GM19467 (cell line): Measurements from ENCODE around the gene NUP62.
"Not testable (repeated sequence)": the region's sequence is repeated elsewhere in the genome, so short reads cannot be mapped to it uniquely, and the experiment has no call there.

Source experiments
- ATAC-seq: cut with Tn5 transposase; IDR thresholded peaks from one replicate; pipeline ENCODE4 v1.9.1; 2021; ENCODE audit warnings: mild to moderate bottlenecking, moderate library complexity; ENCODE audit not compliant: unreplicated experiment

NUP62 gene, protein sequence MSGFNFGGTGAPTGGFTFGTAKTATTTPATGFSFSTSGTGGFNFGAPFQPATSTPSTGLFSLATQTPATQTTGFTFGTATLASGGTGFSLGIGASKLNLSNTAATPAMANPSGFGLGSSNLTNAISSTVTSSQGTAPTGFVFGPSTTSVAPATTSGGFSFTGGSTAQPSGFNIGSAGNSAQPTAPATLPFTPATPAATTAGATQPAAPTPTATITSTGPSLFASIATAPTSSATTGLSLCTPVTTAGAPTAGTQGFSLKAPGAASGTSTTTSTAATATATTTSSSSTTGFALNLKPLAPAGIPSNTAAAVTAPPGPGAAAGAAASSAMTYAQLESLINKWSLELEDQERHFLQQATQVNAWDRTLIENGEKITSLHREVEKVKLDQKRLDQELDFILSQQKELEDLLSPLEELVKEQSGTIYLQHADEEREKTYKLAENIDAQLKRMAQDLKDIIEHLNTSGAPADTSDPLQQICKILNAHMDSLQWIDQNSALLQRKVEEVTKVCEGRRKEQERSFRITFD

DNA sequence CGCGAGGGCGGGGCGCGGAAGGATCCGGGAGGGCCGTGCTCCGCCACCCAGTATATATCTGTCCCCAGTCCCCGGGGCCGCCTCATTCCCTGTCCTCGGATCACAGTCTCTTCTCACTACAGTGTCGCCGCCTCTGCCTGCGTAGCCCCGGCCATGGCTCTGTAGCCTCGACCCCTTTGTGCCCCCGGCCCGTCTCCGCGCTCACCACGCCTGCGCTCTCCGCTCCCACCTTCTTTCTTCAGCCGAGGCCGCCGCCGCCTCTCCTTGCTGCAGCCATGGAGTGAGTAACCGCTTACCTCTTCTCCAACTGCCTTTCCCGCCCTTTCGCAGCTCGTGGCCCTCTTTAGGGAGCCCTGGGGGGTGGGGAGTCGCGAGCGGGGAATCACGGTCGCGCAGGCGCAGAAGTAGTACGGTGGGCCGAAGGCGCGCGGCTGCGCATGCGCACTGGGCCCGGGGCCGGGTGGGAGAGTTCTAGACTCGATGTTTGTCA, at the start of gene NUP62, which contains the start of gene ATF5:
Gene NUP62 (minus strand): TSS at position 384 of the 490 bp plus-strand sequence. CDS start 19,697 bp downstream, outside the sequence.
Gene ATF5 (plus strand): TSS at position 85 of the 490 bp plus-strand sequence. CDS start 1,646 bp downstream, outside the sequence.
- ATAC-seq: peak; percentile 45

DNA sequence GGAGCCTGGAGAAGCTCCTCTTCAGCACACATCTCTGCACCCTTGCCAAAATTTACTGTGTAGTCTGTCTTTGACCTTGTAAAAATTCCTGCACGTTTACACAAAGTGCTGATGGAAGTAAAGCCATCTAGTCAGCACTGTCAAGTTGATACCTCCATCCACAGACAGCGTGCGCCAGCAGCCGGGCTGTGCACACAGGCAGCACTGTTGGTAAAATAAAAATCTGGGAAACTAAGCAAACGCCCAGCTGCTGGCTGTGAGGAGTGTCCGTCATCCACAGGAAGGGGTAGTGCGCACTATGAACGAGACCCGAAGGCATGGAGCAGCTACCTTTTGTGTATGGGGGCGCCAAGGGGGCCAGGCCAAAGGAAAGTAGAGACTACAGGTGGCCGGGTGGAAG, 49.0 kb upstream of the NUP62 start:
- no peak for ATAC-seq

DNA sequence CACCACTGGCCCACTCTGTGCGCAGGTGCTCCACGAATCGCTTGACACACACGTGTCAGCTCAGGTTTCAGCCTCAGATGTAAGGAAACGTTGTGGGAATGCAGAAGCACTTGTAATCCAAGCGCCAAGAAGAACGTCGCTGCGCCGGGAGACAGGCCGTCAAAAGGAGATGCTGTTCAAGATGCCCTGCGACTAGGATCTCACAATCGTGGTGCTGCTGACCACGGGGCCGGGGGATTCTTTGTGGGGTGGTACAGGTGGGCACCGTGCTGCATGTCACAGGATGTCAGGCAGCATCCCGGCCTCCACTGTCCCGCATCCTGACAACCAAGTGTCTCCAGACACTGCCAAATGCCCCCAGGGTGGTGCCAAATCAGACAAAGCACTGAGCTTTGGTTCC, 48.6 kb upstream of the NUP62 start:
- ATAC-seq: no peak

DNA sequence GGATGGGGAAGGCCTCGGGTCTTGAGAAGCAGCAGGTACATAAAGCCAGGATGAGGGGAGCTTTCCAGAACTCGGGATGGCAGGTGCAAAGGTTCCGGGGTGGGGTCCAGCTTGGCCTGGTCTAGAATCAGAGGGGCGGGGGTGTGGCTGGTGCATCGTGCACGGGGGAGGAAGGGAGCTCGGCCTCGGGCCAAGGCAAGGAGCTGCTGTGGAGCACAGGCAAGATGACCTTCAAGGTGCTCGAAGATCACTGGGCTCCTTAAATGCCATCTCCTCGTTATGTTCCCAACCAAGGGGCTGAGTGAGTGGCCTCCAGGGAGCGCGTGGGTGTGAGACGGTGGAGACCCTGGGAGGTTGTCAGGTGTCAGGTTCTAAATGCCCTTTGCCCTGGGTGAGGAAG, 47.8 kb upstream of the NUP62 start:
- ATAC-seq: no peak

DNA sequence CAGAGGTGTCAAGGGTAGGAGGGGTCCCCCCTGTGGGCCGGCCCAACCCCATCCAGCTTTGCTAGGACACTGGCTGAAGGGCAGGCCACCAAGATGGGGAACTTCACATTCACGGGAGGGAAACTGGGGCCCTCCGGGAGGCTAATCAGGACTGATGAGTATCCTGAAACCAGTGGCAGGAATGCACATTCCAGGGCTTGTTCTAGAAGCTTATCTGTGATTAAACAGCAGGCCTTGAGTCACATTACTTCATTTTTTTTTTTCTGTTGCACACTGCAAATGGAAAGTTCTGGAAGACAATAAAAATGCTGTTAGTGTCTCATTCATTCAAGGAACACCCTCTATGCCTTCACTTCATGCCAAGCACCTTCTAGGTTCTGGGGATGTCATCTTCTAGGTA, 47.2 kb upstream of the NUP62 start:
- ATAC-seq: no peak

DNA sequence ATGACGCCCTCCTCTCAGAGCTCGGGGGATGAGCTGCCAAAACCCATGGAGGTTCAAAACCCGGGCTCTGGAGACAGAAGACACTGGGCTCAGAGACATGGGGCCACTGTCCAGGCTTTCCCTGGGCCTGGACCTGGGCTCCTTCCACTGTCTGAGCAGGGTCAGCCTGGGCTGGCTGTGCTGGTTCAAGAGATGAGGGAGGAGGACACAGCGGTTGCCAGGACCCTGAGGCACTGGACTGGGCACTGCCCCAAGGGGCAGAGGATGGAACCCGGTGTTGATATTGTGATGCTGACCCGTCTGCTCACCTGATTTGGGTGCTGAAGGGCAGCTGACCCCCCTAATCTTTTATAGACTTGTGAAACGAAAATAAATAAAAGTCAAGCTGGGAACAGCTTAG, 45.7 kb upstream of the NUP62 start:
- ATAC-seq: no peak

DNA sequence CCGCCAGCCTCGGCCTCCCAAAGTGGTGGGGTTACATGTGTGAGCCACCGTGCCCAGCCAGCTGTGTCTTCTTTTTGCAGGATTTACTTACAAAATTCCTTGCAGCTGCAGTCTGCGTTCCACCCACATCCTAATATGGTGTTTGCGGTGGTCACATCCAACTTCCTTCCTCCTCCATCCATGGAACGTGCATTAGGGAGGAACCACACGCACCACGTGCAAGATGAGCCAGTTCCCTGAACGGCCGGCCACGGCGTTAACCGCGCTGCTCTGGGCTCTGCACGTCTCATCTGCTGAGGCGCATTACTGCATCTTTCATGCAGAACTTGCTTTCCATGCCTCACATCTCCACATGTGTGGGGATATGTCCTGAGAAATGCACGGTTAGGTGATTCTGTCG, 44.7 kb upstream of the NUP62 start:
- ATAC-seq: no peak

DNA sequence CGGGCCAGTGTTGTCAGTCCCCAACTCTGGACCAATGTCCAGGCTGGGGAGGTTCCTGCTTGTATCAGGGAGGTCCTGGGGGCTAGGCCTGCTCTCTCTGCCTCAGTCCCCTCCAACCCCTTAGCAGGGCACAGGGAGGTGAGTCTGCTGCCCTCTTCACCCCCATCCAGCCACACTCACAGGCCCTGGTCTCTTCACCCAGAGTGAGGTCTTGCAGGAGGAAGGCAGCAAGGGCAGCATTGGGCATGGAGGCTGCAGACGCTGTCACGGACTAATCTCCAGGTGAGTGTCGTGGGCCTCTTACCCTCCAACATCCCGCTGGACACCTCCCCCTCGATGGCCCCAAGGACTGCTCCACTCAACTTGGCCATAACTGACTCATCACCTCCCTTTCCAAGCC, 43.5 kb upstream of the NUP62 start:
- no peak for ATAC-seq

DNA sequence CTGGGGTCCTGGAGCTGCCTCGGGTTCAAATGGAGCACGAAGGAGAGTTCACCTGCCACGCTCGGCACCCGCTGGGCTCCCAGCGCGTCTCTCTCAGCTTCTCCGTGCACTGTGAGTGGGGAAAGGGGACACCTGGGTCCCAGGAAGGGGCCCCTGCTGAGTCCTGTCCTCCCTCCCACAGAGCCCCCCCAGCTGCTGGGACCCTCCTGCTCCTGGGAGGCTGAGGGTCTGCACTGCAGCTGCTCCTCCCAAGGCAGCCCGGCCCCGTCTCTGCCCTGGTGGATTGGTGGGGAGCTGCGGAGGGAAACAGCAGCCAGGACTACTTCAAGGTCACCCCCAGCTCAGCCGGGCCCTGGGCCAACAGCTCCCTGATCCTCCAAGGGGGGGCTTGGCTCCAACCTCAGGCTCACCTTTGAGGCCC, 42.7 kb upstream of the NUP62 start:
- ATAC-seq: no peak

DNA sequence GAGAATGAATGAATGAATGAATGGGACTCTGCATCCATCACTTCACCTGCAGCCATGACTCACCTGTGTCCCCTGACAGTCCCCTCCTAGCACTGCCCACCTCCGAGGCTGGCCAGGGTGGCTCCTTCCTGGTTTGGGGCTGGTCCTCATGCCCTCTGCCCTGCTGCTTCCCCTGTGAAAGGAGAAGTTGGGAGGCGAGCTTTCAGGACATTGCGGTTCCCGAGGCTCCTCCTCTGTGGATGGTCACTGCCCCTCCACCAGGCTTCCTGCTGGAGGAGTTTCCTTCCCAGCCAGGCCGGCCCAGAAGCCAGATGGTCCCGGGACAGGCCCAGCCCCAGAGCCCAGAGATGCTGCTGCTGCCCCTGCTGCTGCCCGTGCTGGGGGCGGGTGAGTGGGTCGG, 40.1 kb upstream of the NUP62 start:
- ATAC-seq: not testable (repeated sequence)

DNA sequence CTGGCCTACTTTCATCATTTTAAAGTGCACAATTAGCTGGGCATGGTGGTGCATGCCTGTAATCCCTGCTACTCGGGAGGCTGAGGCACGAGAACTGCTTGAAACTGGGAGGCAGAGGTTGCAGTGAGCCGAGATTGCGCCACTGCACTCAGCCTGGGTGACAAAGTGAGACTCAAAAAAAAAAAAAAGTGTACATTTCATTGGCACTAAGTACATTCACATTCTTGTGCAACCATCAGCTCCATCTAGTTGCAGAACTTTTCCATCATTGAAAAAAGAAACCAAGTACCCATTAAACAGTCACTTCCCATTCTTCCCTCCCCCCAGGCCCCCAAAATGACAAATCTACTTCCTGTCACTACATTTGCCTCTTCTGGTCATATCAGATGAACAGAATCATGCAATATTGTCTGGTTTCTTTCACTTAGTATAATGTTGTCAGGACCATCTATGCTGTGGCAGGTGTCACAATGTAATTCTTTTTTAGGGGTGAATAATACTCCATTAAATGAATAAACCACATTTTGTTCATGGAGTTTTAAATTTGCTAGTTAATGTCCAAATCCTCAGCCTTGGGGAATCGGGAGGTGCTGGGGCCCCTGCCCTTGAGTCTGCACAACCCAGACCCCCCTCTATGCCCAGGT, 39.1 kb upstream of the NUP62 start:
- no peak for ATAC-seq

DNA sequence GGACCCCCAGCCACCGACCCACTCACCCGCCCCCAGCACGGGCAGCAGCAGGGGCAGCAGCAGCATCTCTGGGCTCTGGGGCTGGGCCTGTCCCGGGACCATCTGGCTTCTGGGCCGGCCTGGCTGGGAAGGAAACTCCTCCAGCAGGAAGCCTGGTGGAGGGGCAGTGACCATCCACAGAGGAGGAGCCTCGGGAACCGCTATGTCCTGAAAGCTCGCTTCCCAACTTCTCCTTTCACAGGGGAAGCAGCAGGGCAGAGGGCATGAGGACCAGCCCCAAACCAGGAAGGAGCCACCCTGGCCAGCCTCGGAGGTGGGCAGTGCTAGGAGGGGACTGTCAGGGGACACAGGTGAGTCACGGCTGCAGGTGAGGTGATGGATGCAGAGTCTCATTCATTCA, 31.7 kb upstream of the NUP62 start, which contains the start of gene SIGLEC11:
Gene SIGLEC11 (minus strand): TSS at position 193 of the 400 bp plus-strand sequence. CDS start 91 bp downstream, at position 102.
- not testable (repeated sequence) for ATAC-seq

DNA sequence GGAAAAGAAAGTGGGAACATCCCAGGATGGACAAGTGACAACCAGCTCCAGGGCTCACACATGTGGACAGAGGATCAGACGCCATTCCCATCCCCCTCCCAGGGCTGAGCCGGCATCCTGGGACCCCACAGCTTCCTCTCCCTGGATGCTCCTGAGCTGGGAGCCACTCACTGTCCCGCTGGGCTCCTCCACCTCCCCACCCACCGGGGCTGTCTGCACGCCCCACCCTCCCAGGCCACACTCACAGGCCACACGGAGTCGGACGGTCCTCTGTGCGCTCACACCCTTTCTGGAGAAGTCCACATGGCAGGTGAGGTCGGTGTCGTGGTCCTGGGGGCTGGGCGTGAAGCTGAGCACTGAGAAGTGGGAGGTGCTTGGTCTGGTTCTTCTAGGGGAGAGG, 30.6 kb upstream of the NUP62 start:
- ATAC-seq: not testable (repeated sequence)

DNA sequence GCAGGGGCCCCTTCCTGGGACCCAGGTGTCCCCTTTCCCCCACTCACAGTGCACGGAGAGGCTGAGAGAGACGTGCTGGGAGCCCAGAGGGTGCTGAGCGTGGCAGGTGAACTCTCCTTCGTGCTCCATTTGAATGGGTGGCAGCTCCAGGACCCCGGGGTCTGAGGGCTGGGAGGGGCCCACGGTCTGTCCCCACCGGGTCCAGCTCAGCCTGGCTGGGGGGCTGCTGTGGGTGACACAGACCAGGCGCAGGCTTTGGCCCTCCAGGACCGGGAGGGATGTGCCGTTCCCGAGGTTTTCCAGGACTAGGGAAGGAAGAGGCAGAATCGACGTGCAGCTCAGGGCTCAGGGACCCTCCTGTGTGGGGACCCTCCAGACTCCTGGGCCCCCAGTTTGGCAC, 29.3 kb upstream of the NUP62 start:
- ATAC-seq: not testable (repeated sequence)

DNA sequence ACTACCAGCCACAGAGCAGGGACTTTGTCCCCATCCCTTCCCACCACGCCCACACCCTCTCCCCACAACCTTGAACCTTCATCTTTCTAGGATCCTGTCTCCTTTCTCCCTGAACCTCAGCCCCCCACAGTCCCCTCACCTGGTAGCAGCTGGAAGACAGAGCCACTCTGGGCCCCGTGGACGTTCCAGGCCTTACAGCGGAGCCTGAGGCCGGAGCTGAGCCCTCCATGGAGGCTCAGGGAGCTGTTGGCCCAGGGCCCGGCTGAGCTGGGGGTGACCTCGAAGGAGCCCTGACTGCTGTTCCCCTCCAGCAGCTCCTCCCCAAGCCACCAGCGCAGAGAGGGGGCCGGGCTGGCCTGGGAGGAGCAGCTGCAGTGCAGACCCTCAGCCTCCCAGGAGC, 28.8 kb upstream of the NUP62 start:
- ATAC-seq: not testable (repeated sequence)

DNA sequence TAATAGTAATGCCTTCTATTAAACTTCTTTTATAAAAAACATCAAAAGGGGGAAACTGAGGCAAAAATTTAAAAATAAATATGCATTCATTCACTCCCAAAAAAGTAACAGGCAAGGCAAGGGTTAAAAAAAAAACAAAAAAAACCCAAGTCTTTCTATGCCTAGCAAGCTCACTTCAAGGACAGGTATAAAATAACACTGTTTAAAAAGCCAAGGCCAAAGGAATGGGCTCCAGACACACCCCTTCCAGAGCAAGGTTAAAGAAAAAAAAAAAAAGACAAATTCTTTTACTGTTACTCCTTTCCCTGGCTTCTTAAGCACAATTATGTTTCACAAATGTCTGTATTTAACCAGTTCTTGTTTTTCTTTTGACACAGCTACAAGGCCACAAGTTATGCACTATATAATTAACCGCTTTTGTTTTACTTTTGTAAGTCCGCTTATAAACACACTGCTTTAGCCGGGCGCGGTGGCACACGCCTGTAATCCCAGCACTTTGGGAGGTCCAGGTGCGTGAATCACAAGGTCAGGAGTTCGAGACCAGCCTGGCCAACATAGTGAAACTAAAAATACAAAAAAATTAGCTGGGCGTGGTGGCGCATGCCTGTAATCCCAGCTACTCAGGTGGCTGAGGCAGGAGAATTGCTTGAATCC, 28.1 kb upstream of the NUP62 start:
- ATAC-seq: no peak

DNA sequence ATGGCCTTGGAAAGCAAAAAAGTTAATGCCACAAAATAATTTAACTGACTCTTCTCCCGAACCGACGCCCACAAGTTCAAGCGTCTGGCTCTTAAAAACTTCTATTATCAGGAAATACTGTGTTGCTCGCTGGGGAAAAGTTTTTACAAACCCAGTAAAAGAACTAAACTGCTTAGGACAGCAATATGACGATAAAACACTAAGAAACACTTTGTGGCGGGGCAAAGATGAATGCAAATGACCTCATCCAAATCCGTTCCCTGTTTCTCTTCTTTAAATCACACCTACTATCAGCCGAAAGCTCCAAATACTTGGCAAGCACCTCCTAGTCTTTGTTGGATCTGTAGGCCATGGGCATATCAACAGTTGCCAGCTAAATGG, 26.8 kb upstream of the NUP62 start:
- ATAC-seq: no peak

DNA sequence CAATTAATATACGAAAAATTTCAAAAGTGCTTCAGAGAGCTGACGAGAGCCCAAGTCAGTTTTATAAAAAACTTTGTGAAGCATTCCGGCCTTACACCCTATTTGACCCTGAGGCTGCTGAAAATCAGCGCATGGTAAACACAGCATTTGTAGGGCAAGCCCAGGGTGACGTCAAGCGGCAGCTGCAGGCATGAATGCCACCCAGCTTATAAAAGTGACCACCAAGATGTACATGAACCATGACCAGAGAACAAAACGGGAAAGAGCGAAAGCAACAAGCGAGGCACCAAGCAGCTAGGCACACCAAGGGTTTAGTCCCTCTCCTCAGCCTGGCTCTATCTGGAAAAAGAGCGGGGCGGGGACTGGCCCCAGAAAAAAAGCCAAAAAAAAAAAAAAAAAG, 25.6 kb upstream of the NUP62 start:
- ATAC-seq: no peak

DNA sequence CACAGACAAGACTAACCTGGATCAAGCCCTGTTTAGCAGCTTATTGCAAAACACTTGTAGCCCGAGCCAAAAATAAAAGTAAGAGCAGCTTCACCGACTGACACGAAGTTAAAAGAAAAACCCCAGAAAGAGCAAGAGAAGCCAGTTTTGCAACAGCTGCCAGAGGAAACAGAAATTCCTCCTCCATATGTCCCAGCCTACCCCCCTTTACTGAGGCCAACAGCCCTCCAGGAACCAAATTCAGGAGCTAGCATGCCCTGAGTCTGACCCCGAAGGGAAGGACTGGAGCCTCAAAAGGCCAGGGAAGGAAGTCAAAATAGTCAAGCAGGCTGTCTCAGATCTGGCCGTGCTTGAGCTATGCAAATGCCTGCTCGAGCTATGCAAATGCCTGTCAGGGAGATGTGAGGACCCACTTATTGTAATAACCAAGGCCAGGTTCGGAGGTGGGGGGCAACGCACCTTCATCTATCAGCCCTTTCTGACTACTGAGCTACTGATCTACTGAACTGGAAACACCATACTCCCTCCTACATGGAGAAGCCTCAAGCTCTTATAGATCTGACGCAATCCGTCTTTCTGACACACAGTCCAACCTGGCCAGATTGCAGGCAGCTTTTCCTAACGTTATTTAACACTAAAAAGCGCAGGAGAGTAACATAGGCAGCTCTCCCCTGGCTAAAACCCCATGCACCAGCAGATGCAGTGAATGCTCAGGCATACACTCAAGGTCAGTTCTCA, 25.0 kb upstream of the NUP62 start:
- no peak for ATAC-seq

DNA sequence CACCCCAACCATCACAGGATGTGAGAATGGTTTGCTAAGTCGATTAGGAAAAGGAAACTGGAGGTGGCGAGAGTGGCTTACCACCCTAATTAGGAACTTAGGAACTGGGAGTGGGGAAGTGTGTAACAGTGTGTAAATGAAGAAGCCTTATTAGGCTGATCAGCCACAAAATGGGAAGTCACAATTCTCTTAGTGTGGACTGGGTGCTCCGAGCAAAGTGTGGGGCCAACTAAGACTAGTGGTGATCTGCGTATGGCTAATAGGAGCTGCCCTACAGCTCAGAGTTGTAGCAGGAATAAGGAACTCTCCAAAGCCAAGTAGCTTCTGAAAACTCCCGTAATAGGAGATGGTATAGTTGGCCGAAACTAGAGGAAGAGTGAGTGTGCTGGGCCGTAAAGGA, 24.1 kb upstream of the NUP62 start:
- no peak for ATAC-seq

DNA sequence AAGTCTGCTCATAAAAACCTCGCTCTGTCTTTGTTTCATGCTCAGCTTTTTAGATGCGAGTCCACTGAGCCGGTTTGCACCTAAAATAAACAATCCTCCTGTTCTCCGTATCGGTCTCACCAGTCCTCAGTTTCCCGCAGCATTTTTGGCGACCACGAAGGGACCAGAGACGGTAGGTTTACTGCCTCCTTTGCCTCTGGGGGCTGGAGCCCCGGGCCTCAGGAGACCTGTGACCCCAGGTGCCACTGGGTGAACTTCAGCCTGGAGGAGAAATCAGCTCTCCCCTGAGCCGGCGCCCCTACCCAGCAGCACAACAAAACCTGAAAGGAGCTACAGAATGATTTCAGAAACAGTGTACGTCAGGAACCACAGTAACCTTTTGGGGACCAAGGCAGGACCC, 23.6 kb upstream of the NUP62 start:
- no peak for ATAC-seq
